Activated naive CD4-positive, alpha-beta T cell treated with anti-CD3 and anti-CD28 coated beads, Interleukin-2, amount 50 U/mL, for 24 hours (primary cell): ENCODE results near the gene CPEB2.
"Not testable (repeated sequence)": the region's sequence is repeated elsewhere in the genome, so short reads cannot be mapped to it uniquely, and the experiment has no call there.

Experiments used
- H3K27ac Mint-ChIP-seq: one replicate; pipeline ENCODE4 v1.8.0; 2021; ENCODE audit warnings: mild to moderate bottlenecking, mixed read lengths
- H3K27me3 Mint-ChIP-seq: one replicate; pipeline ENCODE4 v1.8.0; 2021; ENCODE audit warnings: mixed read lengths
- H3K36me3 Mint-ChIP-seq: one replicate; pipeline ENCODE4 v1.8.0; 2021; ENCODE audit warnings: mixed read lengths
- H3K4me1 Mint-ChIP-seq: one replicate; pipeline ENCODE4 v1.8.0; 2021; ENCODE audit warnings: mixed read lengths
- H3K4me3 Mint-ChIP-seq: one replicate; pipeline ENCODE4 v1.8.0; 2021; ENCODE audit warnings: mild to moderate bottlenecking, mixed read lengths
- H3K9me3 Mint-ChIP-seq: one replicate; pipeline ENCODE4 v1.8.0; 2021; ENCODE audit warnings: mixed read lengths

The CPEB2 gene

DNA sequence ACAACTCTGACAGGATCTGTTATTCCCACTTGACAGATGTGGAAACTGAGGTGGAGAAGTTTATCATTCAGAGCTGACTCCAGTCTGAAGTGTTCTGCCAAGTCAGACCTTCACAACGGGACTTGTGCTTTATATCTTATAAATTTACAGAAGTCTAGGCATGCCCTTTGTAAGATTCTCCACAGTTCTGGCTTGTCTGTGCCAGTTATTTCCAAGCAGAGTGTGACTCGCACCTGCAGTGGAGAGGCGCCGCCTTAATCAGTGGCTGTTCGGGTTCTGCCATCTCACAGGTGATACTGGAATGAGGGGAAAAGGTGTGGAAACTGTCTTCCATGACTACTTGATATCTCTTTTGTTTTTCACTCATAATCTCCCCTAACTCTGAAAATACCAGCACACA lies 63.2 kb downstream of the CPEB2 start:
- no peaks in the 10 kb centered on the region for H3K9me3 Mint-ChIP-seq
- no peak overlapping the region for H3K27ac Mint-ChIP-seq
- H3K27me3 Mint-ChIP-seq, result no peaks in the 10 kb centered on the region
- H3K4me1 Mint-ChIP-seq, result no peaks in the 10 kb centered on the region
- H3K4me3 Mint-ChIP-seq, result no peak overlapping the region
- H3K36me3 Mint-ChIP-seq, result peaks cover 3% of the 10 kb centered on the region

- H3K27ac Mint-ChIP-seq, result no peak overlapping the region
- no peak overlapping the region for H3K4me3 Mint-ChIP-seq
- no peaks in the 10 kb centered on the region for H3K4me1 Mint-ChIP-seq
- peaks cover 7% of the 10 kb centered on the region for H3K36me3 Mint-ChIP-seq
- H3K9me3 Mint-ChIP-seq, result no peaks in the 10 kb centered on the region
- no peaks in the 10 kb centered on the region for H3K27me3 Mint-ChIP-seq
These were observed 63.9 kb downstream of the CPEB2 start for GRCh38 chr4:15066140-15066539.

- Mint-ChIP-seq H3K27me3 (no peaks in the 10 kb centered on the region), H3K4me3 (no peak overlapping the region), H3K27ac (no peak overlapping the region), H3K36me3 (peaks cover 9% of the 10 kb centered on the region), H3K9me3 (no peaks in the 10 kb centered on the region), H3K4me1 (no peaks in the 10 kb centered on the region)
These were observed 66.0 kb downstream of the CPEB2 start for GRCh38 chr4:15068298-15068697.

DNA sequence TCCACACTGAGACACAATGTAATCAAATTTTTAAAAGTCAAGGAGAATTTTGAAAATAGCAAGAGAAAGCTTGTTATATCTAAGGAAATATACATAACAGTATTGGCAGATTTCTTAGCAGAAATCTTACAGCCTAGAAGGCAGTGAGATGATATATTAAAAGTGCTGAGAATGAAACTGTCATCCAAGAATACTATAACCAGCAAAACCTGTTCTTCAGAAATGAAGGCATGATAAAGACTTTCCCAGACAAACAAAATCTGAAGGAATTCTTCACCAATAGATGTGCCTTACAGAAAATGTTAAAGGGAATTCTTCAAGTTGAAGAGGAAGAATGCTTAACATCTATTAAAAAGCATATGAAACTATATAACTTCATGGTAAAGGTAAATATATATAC lies 73.6 kb downstream of the CPEB2 start:
- H3K27ac Mint-ChIP-seq, result no peak overlapping the region
- H3K4me3 Mint-ChIP-seq, result no peak overlapping the region
- H3K36me3 Mint-ChIP-seq, result peaks cover 6% of the 10 kb centered on the region
- H3K9me3 Mint-ChIP-seq, result peaks cover 27% of the 10 kb centered on the region
- no peaks in the 10 kb centered on the region for H3K27me3 Mint-ChIP-seq
- H3K4me1 Mint-ChIP-seq, result no peaks in the 10 kb centered on the region

- peaks cover 27% of the 10 kb centered on the region for H3K9me3 Mint-ChIP-seq
These were observed 75.7 kb downstream of the CPEB2 start for GRCh38 chr4:15077969-15078368.

DNA sequence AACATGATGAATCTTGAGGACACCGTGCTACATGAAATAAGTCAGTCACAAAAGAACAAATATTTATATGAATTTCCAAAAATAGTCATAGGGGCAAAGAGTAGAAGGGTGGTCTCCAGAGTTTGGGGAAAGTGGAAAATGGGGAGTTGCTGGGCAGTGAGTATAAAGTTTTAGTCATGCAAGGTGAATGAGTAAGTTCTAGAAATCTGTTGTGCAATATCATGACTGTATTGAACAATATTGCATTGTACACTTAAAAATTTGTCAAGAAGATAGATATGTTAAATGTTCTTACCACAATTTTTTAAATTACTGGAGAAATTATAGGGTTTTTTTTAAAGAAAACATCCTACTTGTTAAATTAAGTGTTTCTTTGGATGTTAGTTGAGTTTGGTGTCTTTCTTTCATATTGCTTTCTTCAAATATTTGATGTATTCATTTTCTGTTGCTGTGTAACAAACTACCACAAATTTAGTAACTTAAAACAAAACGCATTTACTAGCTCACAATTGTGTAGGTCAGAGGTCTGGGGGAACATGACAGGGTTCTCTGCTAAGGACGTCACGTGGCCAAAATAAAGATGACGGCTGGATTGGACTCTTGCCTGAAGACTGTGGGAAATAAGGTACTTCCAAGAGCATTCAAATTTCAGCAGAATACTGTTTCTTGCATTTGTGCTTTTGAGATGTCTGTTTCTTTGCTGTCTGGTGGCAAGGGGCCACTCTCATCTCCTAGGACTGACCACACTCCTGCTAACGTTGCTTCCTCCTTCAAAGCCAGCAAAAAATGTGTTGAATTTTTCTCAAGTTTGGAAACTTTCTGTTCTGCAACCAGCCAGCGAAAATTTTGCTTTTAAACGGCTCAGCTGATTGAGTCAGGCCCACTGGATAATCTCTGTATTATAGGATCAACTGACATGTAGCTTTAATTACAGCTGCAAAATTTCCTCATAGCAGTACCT lies 76.7 kb downstream of the CPEB2 start:
- Mint-ChIP-seq H3K4me1 (no peaks in the 10 kb centered on the region), H3K4me3 (no peak overlapping the region), H3K27me3 (peaks cover 4% of the 10 kb centered on the region), H3K9me3 (peaks cover 21% of the 10 kb centered on the region), H3K27ac (no peak overlapping the region), H3K36me3 (peaks cover 1% of the 10 kb centered on the region)

More at GRCh38 chr4:15077969-15078368, 75.7 kb downstream of the CPEB2 start:
- H3K4me3 Mint-ChIP-seq, result no peak overlapping the region
- peaks cover 1% of the 10 kb centered on the region for H3K36me3 Mint-ChIP-seq
- H3K4me1 Mint-ChIP-seq, result no peaks in the 10 kb centered on the region
- H3K27ac Mint-ChIP-seq, result no peak overlapping the region
- H3K27me3 Mint-ChIP-seq, result peaks cover 2% of the 10 kb centered on the region

DNA sequence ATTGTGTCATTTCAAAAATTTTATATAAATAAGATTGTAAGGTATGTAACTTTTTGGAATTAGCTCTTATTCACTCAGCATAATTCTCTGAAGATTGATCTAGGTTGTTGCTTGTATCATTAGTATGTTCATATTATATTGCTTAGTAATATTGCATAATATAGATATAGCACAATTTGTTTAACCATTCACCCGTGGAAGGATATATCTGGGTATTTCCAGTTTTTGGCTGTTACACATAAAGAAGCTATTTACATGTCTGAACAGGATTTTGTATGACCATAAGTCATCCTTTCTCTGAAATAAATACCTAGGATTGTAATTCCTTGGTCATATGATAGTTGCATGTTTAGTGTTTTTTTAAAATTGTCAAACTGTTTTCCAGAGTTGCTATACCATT lies 82.5 kb downstream of the CPEB2 start:
- no peak overlapping the region for H3K4me3 Mint-ChIP-seq
- no peak overlapping the region for H3K27ac Mint-ChIP-seq
- H3K36me3 Mint-ChIP-seq, result peaks cover 2% of the 10 kb centered on the region
- H3K27me3 Mint-ChIP-seq, result peaks cover 10% of the 10 kb centered on the region
- H3K4me1 Mint-ChIP-seq, result no peaks in the 10 kb centered on the region
- H3K9me3 Mint-ChIP-seq, result peaks cover 6% of the 10 kb centered on the region

GRCh38 chr4:15085762-15086161 lies 83.5 kb downstream of the CPEB2 start:
- not testable (repeated sequence) for H3K27ac Mint-ChIP-seq, H3K36me3 Mint-ChIP-seq

DNA sequence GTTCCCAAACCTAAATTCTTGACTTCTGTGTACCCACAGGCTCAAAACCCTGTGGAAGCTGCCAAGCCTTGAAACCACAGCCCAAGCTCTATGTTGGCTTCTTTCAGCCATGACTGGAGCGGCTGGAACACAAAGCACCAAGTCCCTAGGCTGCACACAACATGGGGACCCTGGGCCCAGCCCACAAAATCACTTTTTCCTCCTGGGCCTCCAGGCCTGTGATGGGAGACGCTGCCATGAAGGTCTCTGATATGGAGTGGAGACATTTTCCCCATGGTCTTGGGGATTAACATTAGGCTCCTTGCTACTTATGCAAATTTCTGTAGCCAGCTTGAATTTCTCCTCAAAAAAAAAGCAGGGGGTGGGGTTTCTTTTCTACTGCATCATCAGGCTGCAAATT lies 84.0 kb downstream of the CPEB2 start:
- not testable (repeated sequence) for H3K9me3 Mint-ChIP-seq, H3K4me3 Mint-ChIP-seq, H3K4me1 Mint-ChIP-seq, H3K27ac Mint-ChIP-seq, H3K36me3 Mint-ChIP-seq
- peaks cover 16% of the 10 kb centered on the region for H3K27me3 Mint-ChIP-seq

More at GRCh38 chr4:15085762-15086161, 83.5 kb downstream of the CPEB2 start:
- H3K4me1 Mint-ChIP-seq, H3K4me3 Mint-ChIP-seq, H3K9me3 Mint-ChIP-seq: not testable (repeated sequence)
- H3K27me3 Mint-ChIP-seq, result peaks cover 14% of the 10 kb centered on the region

DNA sequence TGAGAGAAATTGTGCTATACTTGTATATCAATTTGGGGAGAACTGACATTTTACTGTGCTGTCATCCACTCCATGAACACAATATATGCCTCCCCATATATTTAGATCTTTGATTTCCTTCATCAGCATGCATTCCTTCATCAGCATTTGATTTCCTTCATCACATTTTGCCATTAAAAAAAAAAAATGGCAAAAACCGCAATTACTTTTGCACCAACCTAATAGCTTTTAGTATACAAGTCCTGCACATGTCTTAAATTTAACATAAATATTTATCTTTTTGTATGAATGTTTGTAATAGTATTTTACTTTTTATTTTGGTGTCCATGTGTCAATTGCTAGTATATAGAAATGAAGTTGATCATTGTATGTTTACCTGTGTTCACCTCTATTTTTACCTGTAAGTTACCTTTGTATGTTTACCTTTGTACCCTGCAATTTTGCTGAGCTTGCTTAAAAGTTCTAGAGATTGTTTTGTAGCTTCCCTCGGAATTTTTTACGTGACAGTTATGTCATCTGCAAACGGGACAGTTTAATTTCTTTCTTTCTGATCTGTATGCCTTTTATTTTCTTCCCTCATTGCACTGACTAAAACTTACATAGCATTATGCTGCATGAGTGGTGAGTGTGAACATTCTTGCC lies 86.2 kb downstream of the CPEB2 start:
- Mint-ChIP-seq H3K4me3 (no peak overlapping the region), H3K27me3 (peaks cover 12% of the 10 kb centered on the region), H3K9me3 (peaks cover 6% of the 10 kb centered on the region), H3K4me1 (no peaks in the 10 kb centered on the region), H3K36me3 (peaks cover 2% of the 10 kb centered on the region), H3K27ac (no peak overlapping the region)

GRCh38 chr4:15089979-15090378 lies 87.7 kb downstream of the CPEB2 start:
- no peaks in the 10 kb centered on the region for H3K4me1 Mint-ChIP-seq
- H3K9me3 Mint-ChIP-seq, result peaks cover 5% of the 10 kb centered on the region
- peaks cover 2% of the 10 kb centered on the region for H3K36me3 Mint-ChIP-seq
- peaks cover 12% of the 10 kb centered on the region for H3K27me3 Mint-ChIP-seq
- no peak overlapping the region for H3K4me3 Mint-ChIP-seq
- no peak overlapping the region for H3K27ac Mint-ChIP-seq

DNA sequence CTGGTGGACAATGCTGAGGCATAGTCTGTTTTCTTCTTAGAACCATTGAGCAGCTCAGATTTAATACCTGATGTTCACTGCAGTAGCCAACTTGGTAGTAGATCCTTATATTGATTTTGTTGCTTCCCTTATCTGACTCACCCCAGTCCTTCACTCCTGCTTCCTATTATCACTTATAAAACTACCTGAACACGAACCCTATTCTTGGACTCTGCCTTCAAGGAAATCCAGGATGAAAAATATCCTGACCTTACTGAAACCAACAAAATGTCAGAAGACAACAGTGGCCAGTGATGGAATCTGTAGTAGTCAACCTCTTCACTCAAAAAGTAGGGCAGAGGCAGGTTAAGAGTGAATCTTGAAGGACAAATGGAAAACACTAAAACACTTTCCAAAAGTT lies 98.1 kb downstream of the CPEB2 start:
- H3K9me3 Mint-ChIP-seq, result no peaks in the 10 kb centered on the region
- peaks cover 3% of the 10 kb centered on the region for H3K27me3 Mint-ChIP-seq
- H3K27ac Mint-ChIP-seq, result no peak overlapping the region

DNA sequence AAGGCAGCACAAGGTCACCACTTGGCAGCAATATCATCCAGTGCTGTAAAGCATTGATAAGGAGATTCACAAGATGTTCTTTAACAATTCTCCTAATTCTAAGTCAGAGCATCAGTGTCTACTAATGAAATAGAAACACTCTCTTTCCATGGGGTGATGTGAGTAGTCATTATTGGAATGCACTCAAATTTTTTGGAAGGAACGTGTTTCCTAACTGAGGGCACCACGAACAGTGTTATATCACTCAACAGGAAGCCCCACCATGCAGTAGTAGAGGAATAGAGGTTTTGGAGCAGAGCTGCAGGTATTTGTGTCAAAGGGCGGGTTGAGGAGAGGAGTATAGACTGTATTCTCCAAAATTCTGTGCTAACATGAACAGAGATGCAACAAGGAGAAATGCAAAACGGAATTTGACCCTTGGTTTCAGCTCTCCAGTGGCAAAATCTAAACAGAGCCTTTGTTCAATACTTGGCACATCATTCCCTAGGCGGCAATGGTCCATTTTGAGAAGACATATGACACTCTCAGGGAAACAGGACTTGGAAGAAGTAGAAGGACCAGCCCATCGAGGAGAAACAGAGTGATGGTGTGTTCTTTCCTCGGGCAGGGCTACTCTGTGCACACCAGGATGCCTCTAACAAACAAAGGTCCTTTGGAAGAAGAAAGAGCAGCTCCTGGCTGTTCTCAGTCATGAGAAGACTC lies 98.9 kb downstream of the CPEB2 start:
- H3K27ac Mint-ChIP-seq, result no peak overlapping the region

More for the DNA sequence above, 98.1 kb downstream of the CPEB2 start:
- Mint-ChIP-seq H3K4me3 (no peak overlapping the region), H3K4me1 (no peaks in the 10 kb centered on the region), H3K36me3 (peaks cover 2% of the 10 kb centered on the region)

DNA sequence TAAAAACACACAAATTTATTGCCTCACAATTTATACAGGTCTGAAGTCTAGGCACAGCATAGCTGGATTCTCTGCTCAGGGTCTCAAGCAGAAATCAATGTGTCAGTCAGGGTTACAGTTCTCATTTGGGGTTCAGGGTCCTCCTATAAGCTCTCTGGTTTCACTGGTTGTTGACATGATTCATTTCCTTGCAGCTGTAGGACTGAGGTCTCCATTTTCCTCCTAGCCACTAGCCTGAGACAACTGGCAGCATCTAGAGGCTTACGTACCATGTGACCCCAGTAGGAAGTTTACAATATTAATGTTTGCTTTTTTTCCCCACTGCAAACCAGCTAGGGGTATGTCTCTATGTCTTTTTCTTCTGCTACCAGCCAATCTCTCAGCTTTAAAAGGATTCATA lies 102.5 kb downstream of the CPEB2 start:
- H3K4me3 Mint-ChIP-seq, result no peak overlapping the region
- H3K27me3 Mint-ChIP-seq, result peaks cover 6% of the 10 kb centered on the region
- no peaks in the 10 kb centered on the region for H3K36me3 Mint-ChIP-seq
- H3K9me3 Mint-ChIP-seq, result no peaks in the 10 kb centered on the region
- no peak overlapping the region for H3K27ac Mint-ChIP-seq
- H3K4me1 Mint-ChIP-seq, result no peaks in the 10 kb centered on the region

More for the DNA sequence above, 98.9 kb downstream of the CPEB2 start:
- peaks cover 3% of the 10 kb centered on the region for H3K27me3 Mint-ChIP-seq
- no peak overlapping the region for H3K4me3 Mint-ChIP-seq
- H3K9me3 Mint-ChIP-seq, result no peaks in the 10 kb centered on the region
- H3K4me1 Mint-ChIP-seq, result no peaks in the 10 kb centered on the region
- H3K36me3 Mint-ChIP-seq, result peaks cover 2% of the 10 kb centered on the region

- no peaks in the 10 kb centered on the region for H3K36me3 Mint-ChIP-seq
- H3K4me1 Mint-ChIP-seq, result no peaks in the 10 kb centered on the region
- H3K27me3 Mint-ChIP-seq, result peaks cover 6% of the 10 kb centered on the region
- H3K27ac Mint-ChIP-seq, result no peak overlapping the region
- H3K9me3 Mint-ChIP-seq, result no peaks in the 10 kb centered on the region
- H3K4me3 Mint-ChIP-seq, result no peak overlapping the region
These were observed 104.1 kb downstream of the CPEB2 start for GRCh38 chr4:15106399-15106798.

DNA sequence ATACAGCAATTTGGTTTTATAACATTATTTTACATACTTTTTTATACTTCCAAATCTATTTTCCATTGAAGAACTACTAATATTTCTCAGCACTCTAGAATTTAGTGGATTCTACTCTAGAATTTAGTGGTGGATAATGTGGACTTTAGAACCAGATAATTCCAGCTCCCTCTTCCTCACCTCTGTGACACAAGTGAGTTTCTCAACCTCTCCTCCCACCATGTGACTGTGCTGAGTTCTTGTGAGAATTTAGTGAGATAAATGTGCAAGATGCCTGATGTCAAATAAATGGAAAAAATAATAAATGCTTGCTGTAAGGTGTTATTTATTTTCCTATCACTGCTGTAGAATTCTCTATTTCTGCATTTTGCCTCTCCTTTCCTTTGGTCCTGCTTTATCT lies 107.3 kb downstream of the CPEB2 start:
- no peaks in the 10 kb centered on the region for H3K4me1 Mint-ChIP-seq
- H3K27ac Mint-ChIP-seq, result no peak overlapping the region
- no peaks in the 10 kb centered on the region for H3K36me3 Mint-ChIP-seq
- no peak overlapping the region for H3K4me3 Mint-ChIP-seq
- no peaks in the 10 kb centered on the region for H3K9me3 Mint-ChIP-seq
- peaks cover 3% of the 10 kb centered on the region for H3K27me3 Mint-ChIP-seq
